ENCODE measurements around the gene MKRN2.

Gene MKRN2

GRCh38 chr3:12557473-12558100 is 700 bp downstream of the MKRN2 start:
- DNase-seq = no peak

GRCh38 chr3:12558706-12559105 is 1.8 kb downstream of the MKRN2 start:
- DNase-seq = no peak

- no peak for DNase-seq
These were observed 2.6 kb downstream of the MKRN2 start for GRCh38 chr3:12559520-12559919.

GRCh38 chr3:12560505-12561190 is 3.8 kb downstream of the MKRN2 start:
- DNase-seq = no peak

- no peak for DNase-seq
These were observed 4.5 kb downstream of the MKRN2 start for GRCh38 chr3:12561397-12561796.

- DNase-seq = no peak
These were observed 5.6 kb downstream of the MKRN2 start for GRCh38 chr3:12562451-12562850.

- DNase-seq = no peak
These were observed 10.1 kb downstream of the MKRN2 start for GRCh38 chr3:12566976-12567375.

GRCh38 chr3:12568747-12569146 is 11.9 kb downstream of the MKRN2 start:
- no peak for DNase-seq

- DNase-seq = no peak
These were observed 12.9 kb downstream of the MKRN2 start for GRCh38 chr3:12569836-12570235.

- no peak for DNase-seq
These were observed 15.1 kb downstream of the MKRN2 start for GRCh38 chr3:12571986-12572385.

GRCh38 chr3:12574131-12574530 is 17.2 kb downstream of the MKRN2 start:
- no peak for DNase-seq

- DNase-seq = no peak
These were observed 17.8 kb downstream of the MKRN2 start for GRCh38 chr3:12574661-12575060.

GRCh38 chr3:12577379-12577778 is 20.5 kb downstream of the MKRN2 start:
- no peak for DNase-seq

GRCh38 chr3:12578742-12579141 is 21.9 kb downstream of the MKRN2 start:
- no peak for DNase-seq

GRCh38 chr3:12579456-12579855 is 22.6 kb downstream of the MKRN2 start:
- DNase-seq = no peak

- DNase-seq = no peak
These were observed 23.0 kb downstream of the MKRN2 start for GRCh38 chr3:12579905-12580304.

GRCh38 chr3:12582730-12583129 is 25.8 kb downstream of the MKRN2 start:
- DNase-seq = no peak

GRCh38 chr3:12583280-12583679 is 26.4 kb downstream of the MKRN2 start:
- no peak for DNase-seq

GRCh38 chr3:12584083-12584482 is 27.2 kb downstream of the MKRN2 start:
- no peak for DNase-seq

- DNase-seq = no peak
These were observed 28.3 kb downstream of the MKRN2 start for GRCh38 chr3:12585181-12585580.

- no peak for DNase-seq
These were observed 29.1 kb downstream of the MKRN2 start for GRCh38 chr3:12585970-12586369.

- no peak for DNase-seq
These were observed 29.5 kb downstream of the MKRN2 start for GRCh38 chr3:12586403-12586802.

GRCh38 chr3:12588039-12589009 is 31.4 kb downstream of the MKRN2 start:
- DNase-seq = peak; percentile 84

- no peak for DNase-seq
These were observed 33.2 kb downstream of the MKRN2 start for GRCh38 chr3:12590096-12590495.
